HFFc6 (cell line): ENCODE measurements around the gene COL25A1. TPM values are rescaled to one million over a fixed set of nuclear protein-coding genes. Genes with fewer than 3 reads are reported as not detected.

ENCODE experiments used
- DNase-seq: peaks from one replicate; pipeline ENCODE4 v3.0.0-alpha.2; 2018
- H3K27ac Mint-ChIP-seq: 2 replicates; pipeline ENCODE4 v1.8.0; 2020; ENCODE audit warnings: mild to moderate bottlenecking, mixed read lengths
- H3K27me3 Mint-ChIP-seq: 2 replicates; pipeline ENCODE4 v1.8.0; 2021; ENCODE audit warnings: mild to moderate bottlenecking, moderate library complexity, mixed read lengths; ENCODE audit not compliant: insufficient read depth
- H3K36me3 Mint-ChIP-seq: 2 replicates; pipeline ENCODE4 v1.8.0; 2021; ENCODE audit warnings: low read depth, mixed read lengths
- H3K4me1 Mint-ChIP-seq: 2 replicates; pipeline ENCODE4 v1.8.0; 2020; ENCODE audit warnings: low read depth, mixed read lengths
- H3K4me3 Mint-ChIP-seq: 2 replicates; pipeline ENCODE4 v1.8.0; 2020; ENCODE audit warnings: mild to moderate bottlenecking, moderate library complexity, mixed read lengths
- H3K9me3 Mint-ChIP-seq: 2 replicates; pipeline ENCODE4 v1.8.0; 2020; ENCODE audit warnings: mild to moderate bottlenecking, mixed read lengths
- total RNA-seq, 6 experiments: library from RNA; stranded (reverse); fragmentation: NEBNext Ultra II Directional; extraction: Animal tissue kit (Norgen Biotek cat#: 25700); gene quantifications; 2 replicates in 1 of 6; 3 replicates in 5 of 6; pipeline ENCODE4 v1.2.3, GENCODE V29; 2021
- TF ChIP-seq, protein P1 (sequence below): fragments of 200-600 bp; sonication (generic); IDR thresholded peaks from 2 replicates; pipeline ENCODE4 v1.5.0; 2021; ENCODE audit warnings: antibody characterized with exemption, mild to moderate bottlenecking

Gene COL25A1
- total RNA-seq, 6 experiments from 2014 or later, result not detected

DNA sequence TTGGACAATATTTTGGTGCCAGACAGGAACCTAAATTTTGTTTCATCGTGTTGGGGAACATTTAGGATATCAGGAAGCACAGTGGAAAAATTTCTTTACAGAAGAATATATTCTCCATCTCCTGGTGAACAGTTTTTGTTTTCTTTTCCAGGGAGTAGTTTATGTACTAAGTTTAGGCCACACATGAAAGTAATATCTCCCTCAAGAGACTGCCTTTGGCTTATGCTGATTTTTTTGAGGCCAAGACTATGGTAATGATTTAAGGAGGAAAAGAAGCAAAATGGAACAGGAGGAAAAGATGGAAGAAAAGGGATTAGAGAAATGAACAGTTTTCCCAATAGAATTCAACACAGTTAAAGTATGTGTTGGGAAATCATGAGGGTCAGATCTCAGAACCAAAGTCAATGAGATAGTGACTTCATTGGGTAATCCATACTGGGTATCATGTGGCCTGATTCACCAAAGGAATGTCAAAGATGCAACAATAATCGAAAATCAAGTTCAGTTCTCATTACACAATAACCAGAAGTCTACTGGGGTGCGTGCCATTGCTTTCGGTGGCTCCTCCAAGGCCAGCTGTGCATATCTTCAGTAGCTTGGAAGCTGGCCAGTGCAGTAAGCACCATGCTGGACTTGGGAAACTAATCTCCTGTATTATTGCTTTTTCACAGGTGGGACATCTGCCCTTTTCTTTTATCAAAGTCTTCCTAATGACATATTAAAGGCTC, 234.8 kb downstream of the COL25A1 start:
- Mint-ChIP-seq H3K27me3 (no peaks in the 10 kb centered on the region; the same call in 1 of the 2 replicates), H3K4me3 (no peak overlapping the region), H3K4me1 (peaks cover 5% of the 10 kb centered on the region; the same call in 1 of the 2 replicates), H3K27ac (no peak overlapping the region), H3K36me3 (no peaks in the 10 kb centered on the region), H3K9me3 (no peaks in the 10 kb centered on the region; the same call in 1 of the 2 replicates)
- no peak for DNase-seq
- TF ChIP-seq, protein P1, sequence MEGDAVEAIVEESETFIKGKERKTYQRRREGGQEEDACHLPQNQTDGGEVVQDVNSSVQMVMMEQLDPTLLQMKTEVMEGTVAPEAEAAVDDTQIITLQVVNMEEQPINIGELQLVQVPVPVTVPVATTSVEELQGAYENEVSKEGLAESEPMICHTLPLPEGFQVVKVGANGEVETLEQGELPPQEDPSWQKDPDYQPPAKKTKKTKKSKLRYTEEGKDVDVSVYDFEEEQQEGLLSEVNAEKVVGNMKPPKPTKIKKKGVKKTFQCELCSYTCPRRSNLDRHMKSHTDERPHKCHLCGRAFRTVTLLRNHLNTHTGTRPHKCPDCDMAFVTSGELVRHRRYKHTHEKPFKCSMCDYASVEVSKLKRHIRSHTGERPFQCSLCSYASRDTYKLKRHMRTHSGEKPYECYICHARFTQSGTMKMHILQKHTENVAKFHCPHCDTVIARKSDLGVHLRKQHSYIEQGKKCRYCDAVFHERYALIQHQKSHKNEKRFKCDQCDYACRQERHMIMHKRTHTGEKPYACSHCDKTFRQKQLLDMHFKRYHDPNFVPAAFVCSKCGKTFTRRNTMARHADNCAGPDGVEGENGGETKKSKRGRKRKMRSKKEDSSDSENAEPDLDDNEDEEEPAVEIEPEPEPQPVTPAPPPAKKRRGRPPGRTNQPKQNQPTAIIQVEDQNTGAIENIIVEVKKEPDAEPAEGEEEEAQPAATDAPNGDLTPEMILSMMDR, result no peak

DNA sequence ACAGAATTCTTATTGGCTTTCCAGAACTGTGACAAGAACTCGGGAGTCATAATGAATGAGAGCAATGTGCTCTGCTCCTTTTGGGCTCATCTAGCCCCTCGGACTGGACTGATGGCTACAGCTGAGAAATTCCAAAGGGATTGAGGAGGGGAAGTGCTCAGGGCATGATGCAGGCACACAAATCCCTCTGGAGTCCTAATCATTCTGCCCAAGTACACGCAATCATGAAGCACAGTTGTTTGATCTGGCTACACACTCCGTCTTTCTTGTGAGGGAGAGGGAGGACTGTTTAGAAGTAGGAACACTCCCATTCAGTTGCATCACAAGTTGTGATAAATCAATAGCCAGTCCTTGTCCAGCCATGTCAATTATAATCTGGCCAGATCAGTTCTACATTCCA, 237.5 kb downstream of the COL25A1 start:
- H3K27ac Mint-ChIP-seq, result no peak overlapping the region
- TF ChIP-seq, protein P1, result no peak
- H3K27me3 Mint-ChIP-seq, result no peaks in the 10 kb centered on the region; the same call in 1 of the 2 replicates
- no peaks in the 10 kb centered on the region; the same call in 1 of the 2 replicates for H3K9me3 Mint-ChIP-seq
- H3K36me3 Mint-ChIP-seq, result no peaks in the 10 kb centered on the region
- no peaks in the 10 kb centered on the region for H3K4me1 Mint-ChIP-seq
- no peak overlapping the region for H3K4me3 Mint-ChIP-seq
- no peak for DNase-seq

- no peak overlapping the region for H3K27ac Mint-ChIP-seq
- TF ChIP-seq, protein P1, result no peak
- H3K36me3 Mint-ChIP-seq, result no peaks in the 10 kb centered on the region
- no peaks in the 10 kb centered on the region for H3K4me1 Mint-ChIP-seq
- no peaks in the 10 kb centered on the region for H3K9me3 Mint-ChIP-seq
- H3K4me3 Mint-ChIP-seq, result no peak overlapping the region
- H3K27me3 Mint-ChIP-seq, result no peaks in the 10 kb centered on the region; the same call in 1 of the 2 replicates
- DNase-seq, result no peak
Measured at GRCh38 chr4:109053257-109053656, 249.2 kb downstream of the COL25A1 start.

DNA sequence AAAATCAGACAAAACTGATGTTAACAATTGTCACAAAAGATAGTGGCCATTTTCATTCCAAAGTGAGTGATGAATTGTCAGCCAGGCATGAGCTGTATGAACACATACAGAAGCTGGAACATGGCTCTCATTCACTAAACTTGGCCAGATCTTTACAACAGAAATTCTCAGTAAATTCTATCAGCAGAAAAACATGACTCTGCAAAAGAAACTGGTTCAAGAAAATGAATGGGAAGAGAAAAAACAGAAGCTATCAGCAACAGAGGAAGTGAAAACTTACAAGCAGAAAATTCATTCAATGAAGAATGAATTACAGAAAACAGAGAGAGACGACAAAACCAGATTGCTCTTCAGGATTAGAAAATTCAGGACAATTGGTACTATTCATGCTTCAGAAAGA, 249.6 kb downstream of the COL25A1 start:
- TF ChIP-seq, protein P1, result no peak
- H3K27me3 Mint-ChIP-seq, result no peaks in the 10 kb centered on the region; the same call in 1 of the 2 replicates
- H3K36me3 Mint-ChIP-seq, result no peaks in the 10 kb centered on the region
- H3K9me3 Mint-ChIP-seq, result no peaks in the 10 kb centered on the region
- no peak overlapping the region for H3K27ac Mint-ChIP-seq
- DNase-seq, result no peak
- no peaks in the 10 kb centered on the region for H3K4me1 Mint-ChIP-seq
- H3K4me3 Mint-ChIP-seq, result no peak overlapping the region

DNA sequence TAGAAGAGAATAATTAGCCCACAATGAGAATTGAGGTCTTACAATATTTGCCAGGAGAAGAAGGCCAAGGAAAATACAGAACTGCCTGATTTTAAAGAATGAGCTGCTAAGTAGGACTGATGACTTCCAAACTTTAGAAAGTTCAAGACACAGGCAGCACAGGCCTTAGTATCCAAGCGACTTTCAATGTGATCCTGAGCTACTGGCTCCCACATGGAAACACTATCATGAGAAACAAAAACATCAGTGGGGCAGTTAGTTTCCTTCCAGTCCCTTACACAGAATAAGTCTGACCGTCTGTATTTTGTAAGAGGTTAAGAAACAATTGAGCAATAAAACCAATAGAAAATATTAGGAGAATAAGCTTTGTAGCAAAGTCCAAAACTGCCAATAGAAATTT, 251.4 kb downstream of the COL25A1 start:
- Mint-ChIP-seq H3K4me1 (peaks cover 12% of the 10 kb centered on the region; the same call in 1 of the 2 replicates), H3K4me3 (no peak overlapping the region), H3K9me3 (no peaks in the 10 kb centered on the region), H3K27ac (no peak overlapping the region), H3K36me3 (no peaks in the 10 kb centered on the region), H3K27me3 (no peaks in the 10 kb centered on the region; the same call in 1 of the 2 replicates)
- no peak for DNase-seq
- TF ChIP-seq, protein P1, result no peak
